RWPE2 (cell line): ENCODE results near the gene UBALD2.

Source experiments
- ATAC-seq: fragments of 200-7000 bp; cut with Tn5 transposase; 3 replicates; pipeline ENCODE4 v1.9.1; 2021; ENCODE audit warnings: low read depth
- DNase-seq: peaks from one replicate; pipeline ENCODE4 v3.0.0-alpha.2; 2020; ENCODE audit warnings: low spot score
- H3K27ac ChIP-seq: fragments of 450-650 bp; 2 replicates; pipeline ENCODE4 v1.5.1; 2017; ENCODE audit warnings: mild to moderate bottlenecking; ENCODE audit not compliant: poor library complexity, severe bottlenecking
- H3K27me3 ChIP-seq: fragments of 250-450 bp; sonication (Bioruptor Pico); 2 replicates; pipeline ENCODE4 v1.5.1; 2021; ENCODE audit warnings: mild to moderate bottlenecking, moderate library complexity; ENCODE audit not compliant: insufficient read depth, poor library complexity, severe bottlenecking
- H3K36me3 ChIP-seq: fragments of 250-450 bp; sonication (Bioruptor Pico); 2 replicates; pipeline ENCODE4 v1.5.1; 2020; ENCODE audit warnings: low read depth, mild to moderate bottlenecking, moderate library complexity
- H3K4me1 ChIP-seq: fragments of 250-450 bp; sonication (Bioruptor Pico); 2 replicates; pipeline ENCODE4 v1.5.1; 2021; ENCODE audit warnings: mild to moderate bottlenecking, moderate library complexity; ENCODE audit not compliant: insufficient read depth, poor library complexity, severe bottlenecking
- H3K4me3 ChIP-seq: fragments of 250-450 bp; sonication (Bioruptor Pico); 2 replicates; pipeline ENCODE4 v1.5.1; 2021; ENCODE audit warnings: mild to moderate bottlenecking, moderate library complexity; ENCODE audit not compliant: severe bottlenecking
- H3K9me3 ChIP-seq: fragments of 250-450 bp; sonication (Bioruptor Pico); 2 replicates; pipeline ENCODE4 v1.5.1; 2021; ENCODE audit warnings: mild to moderate bottlenecking, moderate library complexity; ENCODE audit not compliant: severe bottlenecking
- TF ChIP-seq, protein P1 (sequence below): fragments of 450-650 bp; IDR thresholded peaks from one replicate; pipeline ENCODE4 v1.5.1; 2017; ENCODE audit warnings: mild to moderate bottlenecking, moderate library complexity; ENCODE audit not compliant: poor library complexity, severe bottlenecking

The UBALD2 gene

DNA sequence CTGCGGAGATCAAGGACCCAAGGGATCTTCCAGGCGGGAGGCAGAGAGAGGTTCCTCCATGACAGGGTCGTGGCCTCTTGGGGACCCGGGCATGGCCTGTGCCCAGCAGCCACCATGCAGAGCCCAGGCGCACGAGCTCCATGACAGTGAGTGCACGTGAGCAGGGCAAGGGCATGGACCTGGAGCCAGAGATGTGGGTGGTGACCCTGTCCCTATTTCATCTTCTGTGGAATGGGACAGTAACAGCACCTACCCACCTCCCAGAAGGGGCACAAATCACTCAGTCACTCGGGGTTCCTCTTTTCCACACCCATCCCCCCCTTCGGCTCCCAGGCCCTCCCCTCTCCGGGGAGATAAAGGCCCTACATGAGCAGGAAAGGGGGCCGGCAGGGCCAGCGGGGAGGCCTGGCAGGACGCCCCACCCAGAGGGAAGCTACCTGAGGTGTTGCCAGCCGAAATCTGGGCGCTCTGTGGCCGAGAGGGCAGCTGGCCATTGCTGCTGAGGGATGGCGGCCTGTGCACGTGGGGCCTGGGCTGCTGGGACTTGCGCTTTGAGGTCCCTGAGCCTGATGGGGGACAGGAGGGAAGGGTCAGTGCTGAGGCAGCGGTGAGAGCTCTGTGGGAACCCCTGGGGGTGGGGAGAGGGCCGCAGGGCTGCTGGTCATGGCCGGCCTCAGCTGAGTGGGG, 10.4 kb downstream of the UBALD2 start:
- Histone ChIP-seq H3K4me3 (no peak overlapping the region), H3K9me3 (no peaks in the 10 kb centered on the region), H3K27me3 (no peaks in the 10 kb centered on the region), H3K27ac (no peak overlapping the region), H3K36me3 (no peaks in the 10 kb centered on the region), H3K4me1 (no peaks in the 10 kb centered on the region)
- TF ChIP-seq, protein P1, sequence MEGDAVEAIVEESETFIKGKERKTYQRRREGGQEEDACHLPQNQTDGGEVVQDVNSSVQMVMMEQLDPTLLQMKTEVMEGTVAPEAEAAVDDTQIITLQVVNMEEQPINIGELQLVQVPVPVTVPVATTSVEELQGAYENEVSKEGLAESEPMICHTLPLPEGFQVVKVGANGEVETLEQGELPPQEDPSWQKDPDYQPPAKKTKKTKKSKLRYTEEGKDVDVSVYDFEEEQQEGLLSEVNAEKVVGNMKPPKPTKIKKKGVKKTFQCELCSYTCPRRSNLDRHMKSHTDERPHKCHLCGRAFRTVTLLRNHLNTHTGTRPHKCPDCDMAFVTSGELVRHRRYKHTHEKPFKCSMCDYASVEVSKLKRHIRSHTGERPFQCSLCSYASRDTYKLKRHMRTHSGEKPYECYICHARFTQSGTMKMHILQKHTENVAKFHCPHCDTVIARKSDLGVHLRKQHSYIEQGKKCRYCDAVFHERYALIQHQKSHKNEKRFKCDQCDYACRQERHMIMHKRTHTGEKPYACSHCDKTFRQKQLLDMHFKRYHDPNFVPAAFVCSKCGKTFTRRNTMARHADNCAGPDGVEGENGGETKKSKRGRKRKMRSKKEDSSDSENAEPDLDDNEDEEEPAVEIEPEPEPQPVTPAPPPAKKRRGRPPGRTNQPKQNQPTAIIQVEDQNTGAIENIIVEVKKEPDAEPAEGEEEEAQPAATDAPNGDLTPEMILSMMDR: no peak
- DNase-seq: no peak
- ATAC-seq: no peak

DNA sequence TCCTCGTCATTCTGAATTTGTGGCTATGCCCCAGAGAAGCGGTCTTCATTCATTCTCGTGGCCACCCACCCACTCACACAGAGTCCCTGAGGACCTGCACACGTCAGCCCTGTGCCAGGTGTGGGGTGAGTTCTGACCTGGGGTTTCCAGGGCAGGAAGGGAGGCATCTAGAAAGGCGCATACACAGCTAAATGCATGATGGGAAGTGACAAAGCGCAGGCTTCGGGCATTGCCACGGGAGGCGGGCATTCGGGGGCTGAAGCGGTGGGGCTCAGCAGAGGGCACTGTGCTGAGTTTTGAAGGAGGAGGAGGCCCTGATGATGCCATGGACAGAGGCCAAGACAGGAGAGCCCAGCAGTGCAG, 10.9 kb downstream of the UBALD2 start:
- ATAC-seq (no peak), DNase-seq (no peak)
- Histone ChIP-seq H3K27ac (no peak overlapping the region), H3K9me3 (no peaks in the 10 kb centered on the region), H3K27me3 (no peaks in the 10 kb centered on the region), H3K4me3 (no peak overlapping the region), H3K4me1 (no peaks in the 10 kb centered on the region), H3K36me3 (no peaks in the 10 kb centered on the region)
- TF ChIP-seq, protein P1: no peak

DNA sequence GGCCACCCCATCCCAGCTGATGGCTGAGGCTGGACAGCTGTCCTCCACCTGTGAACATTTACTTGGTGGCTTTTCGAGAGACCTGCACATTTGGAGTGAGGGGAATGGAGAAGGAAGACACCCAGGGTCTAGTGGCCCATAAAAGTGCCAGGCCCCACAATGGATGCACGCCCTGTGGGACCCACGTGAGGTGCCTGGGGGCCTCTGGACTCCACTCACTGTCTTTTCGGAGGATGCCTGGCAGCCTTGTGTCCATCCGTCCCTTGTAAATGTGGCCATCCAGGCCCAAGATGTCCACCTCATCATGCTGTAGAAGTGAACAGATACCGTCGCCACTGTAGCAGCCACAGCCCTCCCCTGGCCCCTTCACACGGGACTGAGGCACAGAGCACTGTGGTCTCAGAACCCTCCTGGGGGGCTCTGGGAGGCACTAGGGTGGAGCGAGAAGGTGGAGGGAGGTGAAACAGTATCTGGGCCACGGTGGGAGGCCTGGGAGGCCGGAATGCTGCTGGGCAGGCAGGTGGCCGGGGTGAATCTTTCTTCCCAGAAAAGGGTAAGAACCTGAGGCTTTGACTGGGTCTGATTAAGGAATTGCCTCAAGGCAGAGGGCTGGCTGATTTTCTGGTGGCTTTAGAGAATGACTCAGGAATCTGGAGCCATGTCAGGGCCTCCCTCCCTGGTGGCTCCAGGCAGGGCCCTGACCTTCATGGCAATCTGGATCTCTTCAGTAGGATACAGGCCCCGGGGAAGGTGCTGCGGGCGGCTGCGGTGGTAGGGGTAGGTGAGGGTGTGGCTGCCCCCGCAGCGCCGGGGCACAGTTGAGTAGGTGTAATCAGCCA, 11.5 kb downstream of the UBALD2 start:
- H3K27me3 ChIP-seq: no peaks in the 10 kb centered on the region
- H3K4me3 ChIP-seq: no peak overlapping the region
- no peaks in the 10 kb centered on the region for H3K36me3 ChIP-seq
- no peaks in the 10 kb centered on the region for H3K9me3 ChIP-seq
- no peak overlapping the region for H3K27ac ChIP-seq
- ATAC-seq: peak; percentile 7; the same call in 1 of the 3 replicates
- DNase-seq: no peak
- H3K4me1 ChIP-seq: no peaks in the 10 kb centered on the region
- TF ChIP-seq, protein P1: no peak

DNA sequence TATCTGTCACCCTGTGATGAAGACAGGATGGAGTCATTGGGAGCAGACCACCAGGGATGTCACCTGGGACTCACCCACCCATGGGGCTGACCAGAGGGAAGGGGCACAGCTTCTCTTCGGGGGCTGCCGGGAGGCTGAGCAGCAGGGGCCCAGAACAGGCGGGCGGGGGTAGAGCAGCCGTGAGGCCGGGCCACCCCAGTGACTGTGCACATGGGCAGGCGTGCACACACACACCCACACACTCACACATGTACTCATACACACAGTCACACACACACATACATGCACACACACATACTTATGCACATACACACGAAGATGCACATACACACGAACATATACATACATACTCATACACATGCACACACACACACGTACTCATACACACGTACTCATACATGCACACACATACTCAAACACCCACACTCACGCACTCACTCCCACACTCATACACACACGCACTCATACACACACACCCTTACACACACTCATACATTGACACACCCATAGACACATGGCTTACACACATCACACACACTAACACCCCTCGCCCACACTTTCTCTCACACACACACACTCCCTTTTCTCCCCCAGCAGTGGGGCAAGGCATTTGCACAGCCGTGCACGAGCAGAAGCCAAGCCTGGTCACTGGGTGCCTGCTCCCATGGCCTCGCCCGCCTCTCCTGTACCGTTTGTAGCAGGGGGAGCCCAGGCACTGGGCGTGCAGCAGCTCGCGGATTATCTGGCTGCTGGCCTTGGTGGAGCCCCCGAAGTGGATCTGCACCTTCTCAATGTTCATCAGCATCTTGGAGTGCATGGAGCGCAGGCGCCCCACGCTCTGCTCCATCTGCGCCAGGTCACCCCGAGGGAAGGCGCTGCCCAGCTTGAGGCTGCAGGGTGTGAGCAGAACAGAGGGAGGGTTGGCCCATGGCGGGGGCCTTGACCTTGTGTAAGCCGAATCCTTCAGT, 12.4 kb downstream of the UBALD2 start:
- no peak for DNase-seq
- TF ChIP-seq, protein P1: no peak
- Histone ChIP-seq H3K4me1 (no peaks in the 10 kb centered on the region), H3K36me3 (no peaks in the 10 kb centered on the region), H3K27ac (no peak overlapping the region), H3K27me3 (no peaks in the 10 kb centered on the region), H3K4me3 (no peak overlapping the region), H3K9me3 (no peaks in the 10 kb centered on the region)
- ATAC-seq: no peak
